GM10266 (cell line): ENCODE results near the gene DCK.

Experiments used
- DNase-seq: peaks from one replicate; pipeline ENCODE4 v3.0.0; 2012; ENCODE audit errors: extremely low spot score
- CTCF ChIP-seq: IDR thresholded peaks from 2 replicates; pipeline ENCODE4 v1.5.1; 2012; ENCODE audit warnings: mild to moderate bottlenecking, low read depth; ENCODE audit not compliant: control insufficient read depth, insufficient read depth; ENCODE audit errors: missing control alignments

DCK gene

GRCh38 chr4:70993181-70994068 is at the start of gene DCK:
Gene DCK, plus strand, starts transcription at chr4:70993649. Its CDS starts 187 bp downstream, at chr4:70993836.
- TF ChIP-seq CTCF: no peak
- peak; percentile 91 for DNase-seq

GRCh38 chr4:70945046-70945445 is 48.4 kb upstream of the DCK start:
- DNase-seq: no peak
- no peak for TF ChIP-seq CTCF

GRCh38 chr4:70945452-70946055 is 47.9 kb upstream of the DCK start:
- DNase-seq: no peak
- TF ChIP-seq CTCF: no peak

- no peak for TF ChIP-seq CTCF
- DNase-seq: no peak
Observed at GRCh38 chr4:70946939-70947338, 46.5 kb upstream of the DCK start.

- peak; percentile 22 for TF ChIP-seq CTCF
- peak; percentile 22 for DNase-seq
Observed at GRCh38 chr4:70948665-70949260, 44.7 kb upstream of the DCK start.

- no peak for DNase-seq
- no peak for TF ChIP-seq CTCF
Observed at GRCh38 chr4:70954032-70954431, 39.4 kb upstream of the DCK start.
